ENCODE measurements around the gene CHIC2.

The CHIC2 gene

DNA sequence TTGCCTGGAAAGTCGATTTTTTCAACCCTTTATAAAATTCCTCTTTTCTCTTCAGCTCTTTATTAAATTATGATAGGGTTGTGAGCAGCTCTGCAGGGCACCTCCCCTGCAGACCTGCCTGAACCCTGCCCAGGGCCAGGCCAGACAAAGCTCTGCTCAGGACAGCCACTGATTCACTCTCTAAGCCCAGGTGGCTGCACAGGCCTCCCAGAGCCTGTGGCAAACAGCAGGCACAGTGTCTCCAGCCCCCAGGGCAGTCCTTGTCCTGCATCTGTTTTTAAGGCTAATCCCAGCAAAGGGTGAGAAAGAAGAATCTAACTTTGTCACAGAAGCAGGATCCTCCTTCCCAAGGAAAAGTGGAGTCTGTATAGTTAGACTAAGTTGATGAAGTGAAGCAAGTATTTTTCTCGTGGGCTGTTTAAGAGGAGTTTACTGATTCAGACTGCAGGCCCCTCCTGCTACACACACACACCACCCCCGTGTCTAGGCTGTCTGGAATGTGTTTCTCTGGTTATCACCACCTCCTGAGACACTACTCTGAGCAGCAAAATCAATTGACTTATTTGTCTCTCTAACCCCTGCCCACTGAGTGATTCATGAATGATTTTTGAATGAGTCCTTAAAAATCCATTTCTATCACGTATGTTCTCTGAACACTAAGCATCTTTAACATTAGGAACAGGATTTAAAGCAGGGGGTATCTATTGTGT, 101.7 kb downstream of the CHIC2 start:
- TF ChIP-seq, protein P1, sequence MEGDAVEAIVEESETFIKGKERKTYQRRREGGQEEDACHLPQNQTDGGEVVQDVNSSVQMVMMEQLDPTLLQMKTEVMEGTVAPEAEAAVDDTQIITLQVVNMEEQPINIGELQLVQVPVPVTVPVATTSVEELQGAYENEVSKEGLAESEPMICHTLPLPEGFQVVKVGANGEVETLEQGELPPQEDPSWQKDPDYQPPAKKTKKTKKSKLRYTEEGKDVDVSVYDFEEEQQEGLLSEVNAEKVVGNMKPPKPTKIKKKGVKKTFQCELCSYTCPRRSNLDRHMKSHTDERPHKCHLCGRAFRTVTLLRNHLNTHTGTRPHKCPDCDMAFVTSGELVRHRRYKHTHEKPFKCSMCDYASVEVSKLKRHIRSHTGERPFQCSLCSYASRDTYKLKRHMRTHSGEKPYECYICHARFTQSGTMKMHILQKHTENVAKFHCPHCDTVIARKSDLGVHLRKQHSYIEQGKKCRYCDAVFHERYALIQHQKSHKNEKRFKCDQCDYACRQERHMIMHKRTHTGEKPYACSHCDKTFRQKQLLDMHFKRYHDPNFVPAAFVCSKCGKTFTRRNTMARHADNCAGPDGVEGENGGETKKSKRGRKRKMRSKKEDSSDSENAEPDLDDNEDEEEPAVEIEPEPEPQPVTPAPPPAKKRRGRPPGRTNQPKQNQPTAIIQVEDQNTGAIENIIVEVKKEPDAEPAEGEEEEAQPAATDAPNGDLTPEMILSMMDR (IDR thresholded peaks at IDR 0.05; ENCODE audit: insufficient read depth, low read length, poor library complexity, severe bottlenecking), result no peak
- Histone ChIP-seq H3K4me3 (replicated peaks; ENCODE audit: low read depth, low read length) (no peak overlapping the region), H3K27me3 (replicated peaks; ENCODE audit: control insufficient read depth, insufficient read depth, low read length) (no peaks in the 10 kb centered on the region; the same call in none of the 2 replicates), H3K36me3 (ENCODE audit: control insufficient read depth, insufficient read depth, low read length) (no peaks in the 10 kb centered on the region)
- no peak for DNase-seq (ENCODE audit: extremely low read depth, insufficient read length)

DNA sequence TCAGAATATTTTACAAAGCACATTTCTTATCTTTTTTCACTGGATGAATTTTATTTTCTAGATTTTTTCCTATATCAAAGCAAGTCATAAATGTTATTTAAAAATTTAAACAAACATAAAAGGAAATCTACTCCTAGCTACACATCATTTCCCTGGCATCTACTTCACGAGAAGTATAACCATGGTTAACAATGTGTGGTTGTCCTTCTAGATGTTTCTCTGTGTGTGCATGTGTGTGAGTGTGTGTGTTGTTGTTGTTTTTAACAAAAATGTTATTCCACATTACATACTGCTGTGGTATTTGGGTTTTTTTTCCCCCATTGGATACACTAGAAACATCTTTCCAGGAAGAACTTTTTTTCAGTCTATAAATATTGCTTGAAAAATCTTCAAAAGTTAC, 103.1 kb downstream of the CHIC2 start:
- no peaks in the 10 kb centered on the region for H3K36me3 ChIP-seq (ENCODE audit: control insufficient read depth, insufficient read depth, low read length)
- no peak overlapping the region for H3K4me3 ChIP-seq (replicated peaks; ENCODE audit: low read depth, low read length)
- H3K27me3 ChIP-seq (replicated peaks; ENCODE audit: control insufficient read depth, insufficient read depth, low read length), result no peaks in the 10 kb centered on the region; the same call in none of the 2 replicates
- no peak for DNase-seq (ENCODE audit: extremely low read depth, insufficient read length)
- TF ChIP-seq, protein P1 (IDR thresholded peaks at IDR 0.05; ENCODE audit: insufficient read depth, low read length, poor library complexity, severe bottlenecking), result no peak

DNA sequence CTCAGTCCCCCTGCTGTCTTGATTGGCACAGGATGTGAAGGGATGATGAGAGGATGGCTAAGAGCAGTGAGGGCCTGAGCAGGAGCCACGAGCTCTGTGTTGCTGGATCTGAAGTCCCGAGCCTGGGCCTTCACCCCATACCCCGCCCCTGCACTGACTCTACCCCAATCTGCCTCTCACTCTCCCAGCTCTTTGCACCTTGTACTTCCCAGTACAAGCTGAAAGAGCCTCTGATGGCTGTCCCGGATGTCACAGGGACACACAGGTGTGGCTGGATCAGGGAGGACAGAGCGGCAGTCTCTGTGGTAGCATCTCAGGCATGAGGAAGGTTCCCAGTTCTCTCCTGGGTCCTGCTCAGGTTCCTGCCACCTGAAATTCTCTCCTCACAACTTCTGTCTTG, 103.6 kb downstream of the CHIC2 start:
- H3K27me3 ChIP-seq (replicated peaks; ENCODE audit: control insufficient read depth, insufficient read depth, low read length), result no peaks in the 10 kb centered on the region; the same call in none of the 2 replicates
- H3K36me3 ChIP-seq (ENCODE audit: control insufficient read depth, insufficient read depth, low read length), result no peaks in the 10 kb centered on the region
- no peak overlapping the region for H3K4me3 ChIP-seq (replicated peaks; ENCODE audit: low read depth, low read length)
- DNase-seq (ENCODE audit: extremely low read depth, insufficient read length), result no peak
- TF ChIP-seq, protein P1 (IDR thresholded peaks at IDR 0.05; ENCODE audit: insufficient read depth, low read length, poor library complexity, severe bottlenecking), result no peak
